ENCODE data around the gene TMEM170B.

DNA sequence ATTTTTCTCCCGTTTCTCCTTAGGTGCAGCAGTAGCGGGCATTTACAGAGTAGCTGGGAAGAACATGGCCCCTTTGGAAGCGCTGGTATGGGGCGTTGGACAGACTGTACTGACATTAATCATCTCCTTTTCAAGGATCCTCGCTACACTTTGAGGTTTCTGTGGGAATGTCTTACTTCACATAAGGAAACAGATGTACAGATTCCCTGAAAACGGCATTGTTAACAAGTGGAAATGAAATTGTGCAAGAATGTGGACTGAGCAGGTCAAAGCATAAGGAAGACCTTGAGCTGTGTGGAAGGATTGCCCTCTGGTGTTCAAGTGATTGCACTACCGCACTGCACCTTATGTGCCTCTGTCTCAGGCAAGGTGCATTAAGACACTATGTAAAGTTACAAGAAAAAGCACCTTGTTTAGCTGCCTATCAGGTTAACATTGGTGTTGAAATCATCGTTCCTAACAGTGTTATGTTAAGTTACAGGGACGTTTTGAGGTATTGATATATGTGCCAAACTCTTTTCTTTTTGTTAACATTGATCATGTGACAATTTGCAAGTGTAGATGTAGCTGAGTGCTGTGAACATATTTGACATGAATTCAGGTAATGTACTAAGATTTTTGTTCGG lies 38.0 kb downstream of the TMEM170B start:
- TF ChIP-seq JUND (IDR thresholded peaks at IDR 0.05), result no peak
- no peak for TF ChIP-seq ZNF274 (IDR thresholded peaks at IDR 0.05; ENCODE audit: low read depth, low read length)
- no peak for TF ChIP-seq ZBTB33 (IDR thresholded peaks at IDR 0.05; ENCODE audit: extremely low read depth, insufficient replicate concordance, low read length)

Measured in HCT116 (cell line).